SK-N-SH treated with all-trans-retinoic acid at 6 μM for 48 hours (cell line): ENCODE results near the gene MRPL1.
"Not testable (repeated sequence)": the region's sequence is repeated elsewhere in the genome, so short reads cannot be mapped to it uniquely, and the experiment has no call there.

Source experiments
- ATAC-seq: fragments of 200-7000 bp; cut with Tn5 transposase; 3 replicates; pipeline ENCODE4 v1.9.1; 2020; ENCODE audit warnings: mild to moderate bottlenecking, moderate library complexity
- ARNTL ChIP-seq: fragments of 450-650 bp; formaldehyde crosslinking; IDR thresholded peaks from 2 replicates; pipeline ENCODE4 v1.5.0; 2020; ENCODE audit warnings: low read depth, mild to moderate bottlenecking, moderate library complexity, borderline replicate concordance
- BACH2 ChIP-seq: fragments of 250-450 bp; sonication (Bioruptor Pico); IDR thresholded peaks from 2 replicates; pipeline ENCODE4 v1.9.0; 2021; ENCODE audit warnings: mild to moderate bottlenecking, borderline replicate concordance
- CSDC2 ChIP-seq: fragments of 250-450 bp; sonication (Bioruptor Pico); IDR thresholded peaks from 2 replicates; pipeline ENCODE4 v1.5.0; 2020; ENCODE audit warnings: mild to moderate bottlenecking, moderate library complexity
- ESRRG ChIP-seq: fragments of 250-450 bp; sonication (Bioruptor Pico); IDR thresholded peaks from 2 replicates; pipeline ENCODE4 v1.6.1; 2021; ENCODE audit warnings: mild to moderate bottlenecking
- GLIS3 ChIP-seq: fragments of 250-450 bp; sonication (Bioruptor Pico); IDR thresholded peaks from 2 replicates; pipeline ENCODE4 v1.5.0; 2020; ENCODE audit warnings: mild to moderate bottlenecking, moderate library complexity
- ISL1 ChIP-seq: fragments of 250-450 bp; sonication (Bioruptor Pico); IDR thresholded peaks from 2 replicates; pipeline ENCODE4 v2.1.2; 2022; ENCODE audit warnings: mild to moderate bottlenecking, moderate library complexity
- OSR1 ChIP-seq: fragments of 250-450 bp; sonication (Bioruptor Pico); IDR thresholded peaks from 2 replicates; pipeline ENCODE4 v1.8.0; 2022; ENCODE audit warnings: moderate library complexity, mild to moderate bottlenecking, inconsistent platforms
- PPARA ChIP-seq: fragments of 250-450 bp; sonication (Bioruptor Pico); IDR thresholded peaks from 2 replicates; pipeline ENCODE4 v1.5.0; 2020; ENCODE audit warnings: mild to moderate bottlenecking, borderline replicate concordance
- SNAI2 ChIP-seq: fragments of 250-450 bp; sonication (Bioruptor Pico); IDR thresholded peaks from 2 replicates; pipeline ENCODE4 v1.5.0; 2020; ENCODE audit warnings: mild to moderate bottlenecking, moderate library complexity
- TCF4 ChIP-seq: fragments of 250-450 bp; sonication (Bioruptor Pico); IDR thresholded peaks from 2 replicates; pipeline ENCODE4 v1.8.0; 2021; ENCODE audit warnings: mild to moderate bottlenecking, moderate library complexity, borderline replicate concordance
- TOX ChIP-seq: fragments of 250-450 bp; sonication (Bioruptor Pico); IDR thresholded peaks from 2 replicates; pipeline ENCODE4 v1.8.0; 2021; ENCODE audit warnings: mild to moderate bottlenecking, moderate library complexity, borderline replicate concordance
- ZC3H10 ChIP-seq: fragments of 250-450 bp; sonication (Bioruptor Pico); IDR thresholded peaks from 2 replicates; pipeline ENCODE4 v1.5.1; 2021; ENCODE audit warnings: mild to moderate bottlenecking, moderate library complexity
- ZFP3 ChIP-seq: fragments of 250-450 bp; sonication (Bioruptor Pico); IDR thresholded peaks from 2 replicates; pipeline ENCODE4 v1.5.0; 2020; ENCODE audit warnings: mild to moderate bottlenecking, moderate library complexity
- ZFP30 ChIP-seq: fragments of 450-650 bp; formaldehyde crosslinking; IDR thresholded peaks from 2 replicates; pipeline ENCODE4 v1.5.0; 2022; ENCODE audit warnings: mild to moderate bottlenecking, moderate library complexity
- ZNF565 ChIP-seq: fragments of 450-650 bp; formaldehyde crosslinking; conservative IDR thresholded peaks from 2 replicates; pipeline ENCODE4 v1.5.0; 2020; ENCODE audit warnings: low read depth, mild to moderate bottlenecking, moderate library complexity
- ZNF70 ChIP-seq: fragments of 450-650 bp; formaldehyde crosslinking; IDR thresholded peaks from 2 replicates; pipeline ENCODE4 v1.5.0; 2020; ENCODE audit warnings: mild to moderate bottlenecking, moderate library complexity
- ZNF8 ChIP-seq: fragments of 450-650 bp; formaldehyde crosslinking; IDR thresholded peaks from 2 replicates; pipeline ENCODE4 v1.5.0; 2020; ENCODE audit warnings: mild to moderate bottlenecking, moderate library complexity
- TF ChIP-seq, protein P1 (sequence below): fragments of 250-450 bp; sonication (Bioruptor Pico); IDR thresholded peaks from 2 replicates; pipeline ENCODE4 v1.8.0; 2020; ENCODE audit warnings: mild to moderate bottlenecking, moderate library complexity, borderline replicate concordance
- TF ChIP-seq, protein P2 (sequence below): fragments of 250-450 bp; sonication (Bioruptor Pico); IDR thresholded peaks from 2 replicates; pipeline ENCODE4 v1.5.0; 2020; ENCODE audit warnings: mild to moderate bottlenecking, moderate library complexity
- TF ChIP-seq, protein P3 (sequence below): fragments of 250-450 bp; sonication (Bioruptor Pico); IDR thresholded peaks from 2 replicates; pipeline ENCODE4 v1.5.1; 2021; ENCODE audit warnings: mild to moderate bottlenecking, moderate library complexity
- TF ChIP-seq, protein P4 (sequence below): fragments of 250-450 bp; sonication (Bioruptor Pico); IDR thresholded peaks from 2 replicates; pipeline ENCODE4 v1.8.0; 2021; ENCODE audit warnings: low read depth, mild to moderate bottlenecking, moderate library complexity, borderline replicate concordance
- TF ChIP-seq, protein P5 (sequence below): fragments of 250-450 bp; sonication (Bioruptor Pico); IDR thresholded peaks from 2 replicates; pipeline ENCODE4 v1.5.1; 2020; ENCODE audit warnings: low read depth, mild to moderate bottlenecking, moderate library complexity

MRPL1 gene

DNA sequence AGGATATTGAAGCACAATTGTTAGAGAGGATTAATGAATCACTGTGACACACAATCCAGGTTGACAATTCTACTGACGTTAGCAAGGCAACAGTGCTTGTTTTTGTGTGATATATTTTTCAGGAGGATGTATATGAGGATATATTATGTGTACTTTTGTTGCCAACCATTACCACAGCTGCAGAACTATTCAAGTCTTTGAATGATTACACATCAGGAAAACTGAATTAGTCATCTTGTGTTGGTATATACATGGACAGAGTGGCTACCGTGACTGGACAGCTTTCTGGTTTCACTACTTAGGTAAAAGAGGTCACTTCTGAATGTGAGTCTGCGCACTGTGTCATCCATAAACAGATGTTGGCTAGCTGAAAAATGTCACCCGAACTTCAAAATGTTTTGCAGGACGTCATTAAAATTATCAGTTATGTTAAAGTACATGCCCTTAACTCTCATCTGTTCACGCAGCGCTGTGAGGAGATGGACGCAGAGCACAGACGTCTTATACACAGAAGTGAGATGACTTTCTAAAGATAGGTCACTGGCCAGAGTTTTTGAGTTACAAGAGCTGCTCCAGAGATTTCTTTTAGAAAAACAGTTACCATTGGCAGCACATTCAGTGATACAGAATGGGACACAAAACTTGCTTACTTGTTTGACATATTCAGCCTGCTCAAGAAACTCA is 69.0 kb downstream of the MRPL1 start:
- ATAC-seq, result peak; percentile 33
- TF ChIP-seq ZNF8 (CRISPR knock-in tag) (no peak), CSDC2 (CRISPR knock-in tag) (no peak), ARNTL (CRISPR knock-in tag) (no peak), ZNF70 (CRISPR knock-in tag) (no peak), ZNF565 (no peak), PPARA (no peak), SNAI2 (CRISPR knock-in tag) (no peak), TOX (CRISPR knock-in tag) (no peak), ESRRG (CRISPR knock-in tag) (no peak), ISL1 (CRISPR knock-in tag) (no peak), TCF4 (no peak), GLIS3 (CRISPR knock-in tag) (no peak), ZC3H10 (CRISPR knock-in tag) (no peak), ZFP3 (CRISPR knock-in tag) (no peak), ZFP30 (CRISPR knock-in tag) (no peak)
- TF ChIP-seq, protein P1, sequence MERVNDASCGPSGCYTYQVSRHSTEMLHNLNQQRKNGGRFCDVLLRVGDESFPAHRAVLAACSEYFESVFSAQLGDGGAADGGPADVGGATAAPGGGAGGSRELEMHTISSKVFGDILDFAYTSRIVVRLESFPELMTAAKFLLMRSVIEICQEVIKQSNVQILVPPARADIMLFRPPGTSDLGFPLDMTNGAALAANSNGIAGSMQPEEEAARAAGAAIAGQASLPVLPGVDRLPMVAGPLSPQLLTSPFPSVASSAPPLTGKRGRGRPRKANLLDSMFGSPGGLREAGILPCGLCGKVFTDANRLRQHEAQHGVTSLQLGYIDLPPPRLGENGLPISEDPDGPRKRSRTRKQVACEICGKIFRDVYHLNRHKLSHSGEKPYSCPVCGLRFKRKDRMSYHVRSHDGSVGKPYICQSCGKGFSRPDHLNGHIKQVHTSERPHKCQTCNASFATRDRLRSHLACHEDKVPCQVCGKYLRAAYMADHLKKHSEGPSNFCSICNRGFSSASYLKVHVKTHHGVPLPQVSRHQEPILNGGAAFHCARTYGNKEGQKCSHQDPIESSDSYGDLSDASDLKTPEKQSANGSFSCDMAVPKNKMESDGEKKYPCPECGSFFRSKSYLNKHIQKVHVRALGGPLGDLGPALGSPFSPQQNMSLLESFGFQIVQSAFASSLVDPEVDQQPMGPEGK (CRISPR knock-in tag), result no peak
- TF ChIP-seq, protein P2, sequence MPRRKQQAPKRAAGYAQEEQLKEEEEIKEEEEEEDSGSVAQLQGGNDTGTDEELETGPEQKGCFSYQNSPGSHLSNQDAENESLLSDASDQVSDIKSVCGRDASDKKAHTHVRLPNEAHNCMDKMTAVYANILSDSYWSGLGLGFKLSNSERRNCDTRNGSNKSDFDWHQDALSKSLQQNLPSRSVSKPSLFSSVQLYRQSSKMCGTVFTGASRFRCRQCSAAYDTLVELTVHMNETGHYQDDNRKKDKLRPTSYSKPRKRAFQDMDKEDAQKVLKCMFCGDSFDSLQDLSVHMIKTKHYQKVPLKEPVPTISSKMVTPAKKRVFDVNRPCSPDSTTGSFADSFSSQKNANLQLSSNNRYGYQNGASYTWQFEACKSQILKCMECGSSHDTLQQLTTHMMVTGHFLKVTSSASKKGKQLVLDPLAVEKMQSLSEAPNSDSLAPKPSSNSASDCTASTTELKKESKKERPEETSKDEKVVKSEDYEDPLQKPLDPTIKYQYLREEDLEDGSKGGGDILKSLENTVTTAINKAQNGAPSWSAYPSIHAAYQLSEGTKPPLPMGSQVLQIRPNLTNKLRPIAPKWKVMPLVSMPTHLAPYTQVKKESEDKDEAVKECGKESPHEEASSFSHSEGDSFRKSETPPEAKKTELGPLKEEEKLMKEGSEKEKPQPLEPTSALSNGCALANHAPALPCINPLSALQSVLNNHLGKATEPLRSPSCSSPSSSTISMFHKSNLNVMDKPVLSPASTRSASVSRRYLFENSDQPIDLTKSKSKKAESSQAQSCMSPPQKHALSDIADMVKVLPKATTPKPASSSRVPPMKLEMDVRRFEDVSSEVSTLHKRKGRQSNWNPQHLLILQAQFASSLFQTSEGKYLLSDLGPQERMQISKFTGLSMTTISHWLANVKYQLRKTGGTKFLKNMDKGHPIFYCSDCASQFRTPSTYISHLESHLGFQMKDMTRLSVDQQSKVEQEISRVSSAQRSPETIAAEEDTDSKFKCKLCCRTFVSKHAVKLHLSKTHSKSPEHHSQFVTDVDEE, result no peak
- TF ChIP-seq, protein P3, sequence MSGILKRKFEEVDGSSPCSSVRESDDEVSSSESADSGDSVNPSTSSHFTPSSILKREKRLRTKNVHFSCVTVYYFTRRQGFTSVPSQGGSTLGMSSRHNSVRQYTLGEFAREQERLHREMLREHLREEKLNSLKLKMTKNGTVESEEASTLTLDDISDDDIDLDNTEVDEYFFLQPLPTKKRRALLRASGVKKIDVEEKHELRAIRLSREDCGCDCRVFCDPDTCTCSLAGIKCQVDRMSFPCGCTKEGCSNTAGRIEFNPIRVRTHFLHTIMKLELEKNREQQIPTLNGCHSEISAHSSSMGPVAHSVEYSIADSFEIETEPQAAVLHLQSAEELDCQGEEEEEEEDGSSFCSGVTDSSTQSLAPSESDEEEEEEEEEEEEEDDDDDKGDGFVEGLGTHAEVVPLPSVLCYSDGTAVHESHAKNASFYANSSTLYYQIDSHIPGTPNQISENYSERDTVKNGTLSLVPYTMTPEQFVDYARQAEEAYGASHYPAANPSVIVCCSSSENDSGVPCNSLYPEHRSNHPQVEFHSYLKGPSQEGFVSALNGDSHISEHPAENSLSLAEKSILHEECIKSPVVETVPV (CRISPR knock-in tag), result no peak
- TF ChIP-seq, protein P4, sequence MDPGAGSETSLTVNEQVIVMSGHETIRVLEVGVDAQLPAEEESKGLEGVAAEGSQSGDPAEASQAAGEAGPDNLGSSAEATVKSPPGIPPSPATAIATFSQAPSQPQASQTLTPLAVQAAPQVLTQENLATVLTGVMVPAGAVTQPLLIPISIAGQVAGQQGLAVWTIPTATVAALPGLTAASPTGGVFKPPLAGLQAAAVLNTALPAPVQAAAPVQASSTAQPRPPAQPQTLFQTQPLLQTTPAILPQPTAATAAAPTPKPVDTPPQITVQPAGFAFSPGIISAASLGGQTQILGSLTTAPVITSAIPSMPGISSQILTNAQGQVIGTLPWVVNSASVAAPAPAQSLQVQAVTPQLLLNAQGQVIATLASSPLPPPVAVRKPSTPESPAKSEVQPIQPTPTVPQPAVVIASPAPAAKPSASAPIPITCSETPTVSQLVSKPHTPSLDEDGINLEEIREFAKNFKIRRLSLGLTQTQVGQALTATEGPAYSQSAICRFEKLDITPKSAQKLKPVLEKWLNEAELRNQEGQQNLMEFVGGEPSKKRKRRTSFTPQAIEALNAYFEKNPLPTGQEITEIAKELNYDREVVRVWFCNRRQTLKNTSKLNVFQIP, result no peak

DNA sequence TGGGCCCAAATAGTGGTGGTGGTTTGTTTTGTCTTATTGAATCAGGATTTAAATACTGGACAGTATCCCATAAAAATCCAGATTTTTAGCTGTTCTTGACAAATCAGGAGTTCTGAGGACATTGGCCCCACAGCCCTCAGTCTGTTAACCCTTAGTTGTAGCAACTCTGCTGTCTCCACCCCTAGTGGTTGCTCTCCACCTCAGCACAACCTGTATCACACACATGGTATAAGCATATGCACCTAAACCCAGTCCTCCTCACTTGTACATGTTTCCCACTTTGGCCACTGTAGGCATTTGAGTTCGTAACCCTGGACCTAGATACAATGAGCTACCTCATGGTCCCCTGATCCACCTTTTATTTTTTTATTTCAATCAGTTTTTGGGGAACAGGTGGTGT is 75.9 kb downstream of the MRPL1 start:
- no peak for TF ChIP-seq ZC3H10 (CRISPR knock-in tag)
- TF ChIP-seq, protein P1 (CRISPR knock-in tag), result no peak
- no peak for TF ChIP-seq PPARA
- TF ChIP-seq, protein P3 (CRISPR knock-in tag), result no peak
- TF ChIP-seq TOX (CRISPR knock-in tag), result no peak
- TF ChIP-seq ZFP30 (CRISPR knock-in tag), result no peak
- no peak for TF ChIP-seq OSR1 (CRISPR knock-in tag)
- no peak for TF ChIP-seq ESRRG (CRISPR knock-in tag)
- TF ChIP-seq, protein P4, result no peak
- TF ChIP-seq GLIS3 (CRISPR knock-in tag), result no peak
- TF ChIP-seq ZFP3 (CRISPR knock-in tag), result no peak
- no peak for TF ChIP-seq ISL1 (CRISPR knock-in tag)
- TF ChIP-seq ZNF565, result no peak
- no peak for TF ChIP-seq ARNTL (CRISPR knock-in tag)
- TF ChIP-seq BACH2, result no peak
- TF ChIP-seq SNAI2 (CRISPR knock-in tag), result no peak
- TF ChIP-seq, protein P5, sequence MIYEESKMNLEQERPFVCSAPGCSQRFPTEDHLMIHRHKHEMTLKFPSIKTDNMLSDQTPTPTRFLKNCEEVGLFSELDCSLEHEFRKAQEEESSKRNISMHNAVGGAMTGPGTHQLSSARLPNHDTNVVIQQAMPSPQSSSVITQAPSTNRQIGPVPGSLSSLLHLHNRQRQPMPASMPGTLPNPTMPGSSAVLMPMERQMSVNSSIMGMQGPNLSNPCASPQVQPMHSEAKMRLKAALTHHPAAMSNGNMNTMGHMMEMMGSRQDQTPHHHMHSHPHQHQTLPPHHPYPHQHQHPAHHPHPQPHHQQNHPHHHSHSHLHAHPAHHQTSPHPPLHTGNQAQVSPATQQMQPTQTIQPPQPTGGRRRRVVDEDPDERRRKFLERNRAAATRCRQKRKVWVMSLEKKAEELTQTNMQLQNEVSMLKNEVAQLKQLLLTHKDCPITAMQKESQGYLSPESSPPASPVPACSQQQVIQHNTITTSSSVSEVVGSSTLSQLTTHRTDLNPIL (CRISPR knock-in tag), result no peak
- no peak for TF ChIP-seq TCF4
- TF ChIP-seq ZNF8 (CRISPR knock-in tag), result no peak
- TF ChIP-seq, all 23 proteins: peak for 0
- ATAC-seq, result no peak

DNA sequence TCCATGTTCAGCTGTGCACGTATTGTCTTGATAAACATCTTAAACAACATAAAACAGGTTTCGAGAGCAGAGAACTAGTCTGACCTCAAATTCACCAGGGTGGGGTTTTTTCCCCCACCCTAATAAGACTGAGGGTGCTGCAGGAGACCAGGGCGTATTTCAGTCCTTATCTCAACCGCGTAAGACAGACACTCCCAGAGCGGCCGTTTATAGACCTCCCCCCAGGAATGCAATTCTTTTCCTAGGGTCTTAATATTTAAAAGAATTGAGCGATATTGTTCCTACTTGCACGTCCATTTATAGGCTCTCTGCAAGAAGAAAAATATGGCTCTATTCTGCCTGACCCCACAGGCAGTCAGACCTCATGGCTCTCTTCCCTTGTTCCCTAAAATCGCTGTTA is 83.3 kb downstream of the MRPL1 start:
- ATAC-seq, result not testable (repeated sequence)
